ENCODE measurements around the gene CALHM3. TPM values are rescaled to one million over a fixed set of nuclear protein-coding genes. Genes with fewer than 3 reads are reported as not detected.

Gene CALHM3
- total RNA-seq, 1 experiment from 2014 or later: 0.13 TPM

DNA sequence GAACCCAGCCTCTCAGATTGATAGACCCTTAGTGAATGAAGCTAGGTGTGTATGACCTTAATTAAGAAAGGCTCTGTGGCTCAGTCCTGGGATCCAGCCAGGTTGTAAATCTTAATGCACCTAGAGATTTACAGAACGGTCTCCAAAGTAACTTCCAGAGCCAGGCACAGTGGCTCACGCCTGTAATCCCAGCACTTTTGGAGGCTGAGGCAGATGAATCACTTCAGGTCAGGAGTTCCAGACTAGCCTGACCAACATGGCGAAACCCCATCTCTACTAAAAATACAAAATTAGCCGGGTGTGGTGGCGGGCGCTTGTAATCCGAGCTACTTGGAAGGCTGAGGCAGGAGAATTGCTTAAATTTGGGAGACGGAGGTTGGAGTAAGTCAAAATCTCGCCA lies 51.2 kb downstream of the CALHM3 start:
- POLR2A ChIA-PET: interaction anchor here (0.6 kb wide), 1 partner anchor 187 kb away, joined by 3 read pairs; no protein-coding TSS in a partner anchor

More for the DNA sequence above, 51.2 kb downstream of the CALHM3 start:
- Mint-ChIP-seq H3K36me3 (peaks cover 77% of the 10 kb centered on the region), H3K4me1 (no peaks in the 10 kb centered on the region), H3K27ac (no peak overlapping the region), H3K4me3 (no peak overlapping the region), H3K9me3 (no peaks in the 10 kb centered on the region), H3K27me3 (ENCODE audit: low read depth) (no peaks in the 10 kb centered on the region)
- ATAC-seq: no peak
- DNase-seq (ENCODE audit: low spot score): no peak
- CTCF ChIA-PET: no interaction called here
- TF ChIP-seq FOXK1 (CRISPR knock-in tag; IDR thresholded peaks at IDR 0.05) (no peak), ZNF138 (CRISPR knock-in tag; conservative IDR thresholded peaks at IDR 0.05) (no peak), OVOL2 (CRISPR knock-in tag; IDR thresholded peaks at IDR 0.05; ENCODE audit: borderline replicate concordance) (no peak), MXD4 (CRISPR knock-in tag; IDR thresholded peaks at IDR 0.05; ENCODE audit: borderline replicate concordance) (no peak), GABPB1 (CRISPR knock-in tag; IDR thresholded peaks at IDR 0.05) (no peak), GRHL2 (CRISPR knock-in tag; IDR thresholded peaks at IDR 0.05; ENCODE audit: insufficient replicate concordance, severe bottlenecking) (no peak), TEAD4 (CRISPR knock-in tag; IDR thresholded peaks at IDR 0.05) (no peak), RORB (CRISPR knock-in tag; IDR thresholded peaks at IDR 0.05) (no peak), ETV6 (CRISPR knock-in tag; IDR thresholded peaks at IDR 0.05) (no peak)
- TF ChIP-seq, protein P1, sequence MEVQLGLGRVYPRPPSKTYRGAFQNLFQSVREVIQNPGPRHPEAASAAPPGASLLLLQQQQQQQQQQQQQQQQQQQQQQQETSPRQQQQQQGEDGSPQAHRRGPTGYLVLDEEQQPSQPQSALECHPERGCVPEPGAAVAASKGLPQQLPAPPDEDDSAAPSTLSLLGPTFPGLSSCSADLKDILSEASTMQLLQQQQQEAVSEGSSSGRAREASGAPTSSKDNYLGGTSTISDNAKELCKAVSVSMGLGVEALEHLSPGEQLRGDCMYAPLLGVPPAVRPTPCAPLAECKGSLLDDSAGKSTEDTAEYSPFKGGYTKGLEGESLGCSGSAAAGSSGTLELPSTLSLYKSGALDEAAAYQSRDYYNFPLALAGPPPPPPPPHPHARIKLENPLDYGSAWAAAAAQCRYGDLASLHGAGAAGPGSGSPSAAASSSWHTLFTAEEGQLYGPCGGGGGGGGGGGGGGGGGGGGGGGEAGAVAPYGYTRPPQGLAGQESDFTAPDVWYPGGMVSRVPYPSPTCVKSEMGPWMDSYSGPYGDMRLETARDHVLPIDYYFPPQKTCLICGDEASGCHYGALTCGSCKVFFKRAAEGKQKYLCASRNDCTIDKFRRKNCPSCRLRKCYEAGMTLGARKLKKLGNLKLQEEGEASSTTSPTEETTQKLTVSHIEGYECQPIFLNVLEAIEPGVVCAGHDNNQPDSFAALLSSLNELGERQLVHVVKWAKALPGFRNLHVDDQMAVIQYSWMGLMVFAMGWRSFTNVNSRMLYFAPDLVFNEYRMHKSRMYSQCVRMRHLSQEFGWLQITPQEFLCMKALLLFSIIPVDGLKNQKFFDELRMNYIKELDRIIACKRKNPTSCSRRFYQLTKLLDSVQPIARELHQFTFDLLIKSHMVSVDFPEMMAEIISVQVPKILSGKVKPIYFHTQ (CRISPR knock-in tag; IDR thresholded peaks at IDR 0.05): no peak
- TF ChIP-seq, protein P2, sequence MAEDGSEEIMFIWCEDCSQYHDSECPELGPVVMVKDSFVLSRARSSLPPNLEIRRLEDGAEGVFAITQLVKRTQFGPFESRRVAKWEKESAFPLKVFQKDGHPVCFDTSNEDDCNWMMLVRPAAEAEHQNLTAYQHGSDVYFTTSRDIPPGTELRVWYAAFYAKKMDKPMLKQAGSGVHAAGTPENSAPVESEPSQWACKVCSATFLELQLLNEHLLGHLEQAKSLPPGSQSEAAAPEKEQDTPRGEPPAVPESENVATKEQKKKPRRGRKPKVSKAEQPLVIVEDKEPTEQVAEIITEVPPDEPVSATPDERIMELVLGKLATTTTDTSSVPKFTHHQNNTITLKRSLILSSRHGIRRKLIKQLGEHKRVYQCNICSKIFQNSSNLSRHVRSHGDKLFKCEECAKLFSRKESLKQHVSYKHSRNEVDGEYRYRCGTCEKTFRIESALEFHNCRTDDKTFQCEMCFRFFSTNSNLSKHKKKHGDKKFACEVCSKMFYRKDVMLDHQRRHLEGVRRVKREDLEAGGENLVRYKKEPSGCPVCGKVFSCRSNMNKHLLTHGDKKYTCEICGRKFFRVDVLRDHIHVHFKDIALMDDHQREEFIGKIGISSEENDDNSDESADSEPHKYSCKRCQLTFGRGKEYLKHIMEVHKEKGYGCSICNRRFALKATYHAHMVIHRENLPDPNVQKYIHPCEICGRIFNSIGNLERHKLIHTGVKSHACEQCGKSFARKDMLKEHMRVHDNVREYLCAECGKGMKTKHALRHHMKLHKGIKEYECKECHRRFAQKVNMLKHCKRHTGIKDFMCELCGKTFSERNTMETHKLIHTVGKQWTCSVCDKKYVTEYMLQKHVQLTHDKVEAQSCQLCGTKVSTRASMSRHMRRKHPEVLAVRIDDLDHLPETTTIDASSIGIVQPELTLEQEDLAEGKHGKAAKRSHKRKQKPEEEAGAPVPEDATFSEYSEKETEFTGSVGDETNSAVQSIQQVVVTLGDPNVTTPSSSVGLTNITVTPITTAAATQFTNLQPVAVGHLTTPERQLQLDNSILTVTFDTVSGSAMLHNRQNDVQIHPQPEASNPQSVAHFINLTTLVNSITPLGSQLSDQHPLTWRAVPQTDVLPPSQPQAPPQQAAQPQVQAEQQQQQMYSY (CRISPR knock-in tag; IDR thresholded peaks at IDR 0.05): no peak
- TF ChIP-seq, protein P3, sequence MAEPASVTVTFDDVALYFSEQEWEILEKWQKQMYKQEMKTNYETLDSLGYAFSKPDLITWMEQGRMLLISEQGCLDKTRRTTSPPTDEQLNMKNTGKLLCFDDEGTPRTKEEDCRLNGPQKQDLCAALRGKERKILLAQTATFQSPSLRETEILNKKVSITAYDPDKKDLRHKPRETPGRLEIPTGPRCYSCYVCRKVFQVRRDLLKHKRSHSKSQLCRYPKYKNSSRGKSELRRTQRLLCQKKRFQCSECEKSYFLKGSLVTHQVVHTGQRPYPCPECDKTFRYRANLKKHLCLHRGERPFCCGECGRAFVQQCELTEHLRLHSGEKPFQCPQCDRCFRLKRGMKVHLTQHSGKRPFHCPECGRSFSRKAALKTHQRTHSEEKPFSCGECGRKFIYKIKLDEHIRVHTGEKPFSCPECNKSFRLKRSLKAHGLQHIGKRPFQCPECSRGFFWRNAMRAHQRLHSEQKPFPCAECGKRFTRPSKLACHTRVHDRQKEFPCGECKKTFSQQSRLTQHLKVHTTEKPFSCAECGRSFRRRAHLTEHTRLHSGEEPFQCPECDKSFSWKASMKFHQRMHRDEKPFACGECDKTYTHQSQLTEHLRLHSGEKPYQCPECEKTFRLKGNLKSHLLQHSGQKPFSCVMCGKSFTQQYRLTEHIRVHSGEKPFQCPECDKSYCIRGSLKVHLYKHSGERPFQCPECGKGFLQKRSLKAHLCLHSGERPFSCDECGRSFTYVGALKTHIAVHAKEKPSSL (CRISPR knock-in tag; conservative IDR thresholded peaks at IDR 0.05): no peak
- TF ChIP-seq, protein P4, sequence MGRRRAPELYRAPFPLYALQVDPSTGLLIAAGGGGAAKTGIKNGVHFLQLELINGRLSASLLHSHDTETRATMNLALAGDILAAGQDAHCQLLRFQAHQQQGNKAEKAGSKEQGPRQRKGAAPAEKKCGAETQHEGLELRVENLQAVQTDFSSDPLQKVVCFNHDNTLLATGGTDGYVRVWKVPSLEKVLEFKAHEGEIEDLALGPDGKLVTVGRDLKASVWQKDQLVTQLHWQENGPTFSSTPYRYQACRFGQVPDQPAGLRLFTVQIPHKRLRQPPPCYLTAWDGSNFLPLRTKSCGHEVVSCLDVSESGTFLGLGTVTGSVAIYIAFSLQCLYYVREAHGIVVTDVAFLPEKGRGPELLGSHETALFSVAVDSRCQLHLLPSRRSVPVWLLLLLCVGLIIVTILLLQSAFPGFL (CRISPR knock-in tag; IDR thresholded peaks at IDR 0.05; ENCODE audit: borderline replicate concordance): no peak
- TF ChIP-seq, protein P5, sequence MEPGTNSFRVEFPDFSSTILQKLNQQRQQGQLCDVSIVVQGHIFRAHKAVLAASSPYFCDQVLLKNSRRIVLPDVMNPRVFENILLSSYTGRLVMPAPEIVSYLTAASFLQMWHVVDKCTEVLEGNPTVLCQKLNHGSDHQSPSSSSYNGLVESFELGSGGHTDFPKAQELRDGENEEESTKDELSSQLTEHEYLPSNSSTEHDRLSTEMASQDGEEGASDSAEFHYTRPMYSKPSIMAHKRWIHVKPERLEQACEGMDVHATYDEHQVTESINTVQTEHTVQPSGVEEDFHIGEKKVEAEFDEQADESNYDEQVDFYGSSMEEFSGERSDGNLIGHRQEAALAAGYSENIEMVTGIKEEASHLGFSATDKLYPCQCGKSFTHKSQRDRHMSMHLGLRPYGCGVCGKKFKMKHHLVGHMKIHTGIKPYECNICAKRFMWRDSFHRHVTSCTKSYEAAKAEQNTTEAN (CRISPR knock-in tag; IDR thresholded peaks at IDR 0.05): no peak
- TF ChIP-seq, protein P6, sequence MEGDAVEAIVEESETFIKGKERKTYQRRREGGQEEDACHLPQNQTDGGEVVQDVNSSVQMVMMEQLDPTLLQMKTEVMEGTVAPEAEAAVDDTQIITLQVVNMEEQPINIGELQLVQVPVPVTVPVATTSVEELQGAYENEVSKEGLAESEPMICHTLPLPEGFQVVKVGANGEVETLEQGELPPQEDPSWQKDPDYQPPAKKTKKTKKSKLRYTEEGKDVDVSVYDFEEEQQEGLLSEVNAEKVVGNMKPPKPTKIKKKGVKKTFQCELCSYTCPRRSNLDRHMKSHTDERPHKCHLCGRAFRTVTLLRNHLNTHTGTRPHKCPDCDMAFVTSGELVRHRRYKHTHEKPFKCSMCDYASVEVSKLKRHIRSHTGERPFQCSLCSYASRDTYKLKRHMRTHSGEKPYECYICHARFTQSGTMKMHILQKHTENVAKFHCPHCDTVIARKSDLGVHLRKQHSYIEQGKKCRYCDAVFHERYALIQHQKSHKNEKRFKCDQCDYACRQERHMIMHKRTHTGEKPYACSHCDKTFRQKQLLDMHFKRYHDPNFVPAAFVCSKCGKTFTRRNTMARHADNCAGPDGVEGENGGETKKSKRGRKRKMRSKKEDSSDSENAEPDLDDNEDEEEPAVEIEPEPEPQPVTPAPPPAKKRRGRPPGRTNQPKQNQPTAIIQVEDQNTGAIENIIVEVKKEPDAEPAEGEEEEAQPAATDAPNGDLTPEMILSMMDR (IDR thresholded peaks at IDR 0.05): no peak

Measured in WTC11 (cell line).